Activated T-cell treated with anti-CD3 and anti-CD28 coated beads for 48 hours (primary cell): ENCODE data around the gene ATP1A3.
A peak's percentile ranks its signal among the peaks of the same experiment; 100 is the strongest.
"Not testable (repeated sequence)": the region's sequence is repeated elsewhere in the genome, so short reads cannot be mapped to it uniquely, and the experiment has no call there.

Source experiments
- DNase-seq: peaks from one replicate; pipeline ENCODE4 v3.0.0-alpha.2; 2020; ENCODE audit warnings: low read depth

The ATP1A3 gene

GRCh38 chr19:41945135-41945766, 48.8 kb downstream of the ATP1A3 start:
- DNase-seq = peak; percentile 81

- DNase-seq = no peak
Measured at GRCh38 chr19:41944336-41944735, 49.7 kb downstream of the ATP1A3 start.

GRCh38 chr19:41941410-41942202, 52.4 kb downstream of the ATP1A3 start:
- no peak for DNase-seq

- no peak for DNase-seq
Measured at GRCh38 chr19:41940731-41941409, 53.2 kb downstream of the ATP1A3 start.

GRCh38 chr19:41939861-41940730, 53.9 kb downstream of the ATP1A3 start:
- DNase-seq = no peak

GRCh38 chr19:41939209-41939608, 54.8 kb downstream of the ATP1A3 start:
- not testable (repeated sequence) for DNase-seq

GRCh38 chr19:41937525-41938468, 56.2 kb downstream of the ATP1A3 start:
- no peak for DNase-seq

- no peak for DNase-seq
Measured at GRCh38 chr19:41936961-41937360, 57.1 kb downstream of the ATP1A3 start.

GRCh38 chr19:41936416-41936850, 57.6 kb downstream of the ATP1A3 start:
- DNase-seq = no peak

GRCh38 chr19:41935760-41936415, 58.1 kb downstream of the ATP1A3 start:
- no peak for DNase-seq

- DNase-seq = peak; percentile 67
Measured at GRCh38 chr19:41934849-41935374, 59.1 kb downstream of the ATP1A3 start.

GRCh38 chr19:41933693-41934426, 60.2 kb downstream of the ATP1A3 start:
- no peak for DNase-seq

- no peak for DNase-seq
Measured at GRCh38 chr19:41932720-41933332, 61.2 kb downstream of the ATP1A3 start.

GRCh38 chr19:41932259-41932719, 61.7 kb downstream of the ATP1A3 start:
- DNase-seq = no peak

GRCh38 chr19:41930926-41931592, 63.0 kb downstream of the ATP1A3 start:
- no peak for DNase-seq

- no peak for DNase-seq
Measured at GRCh38 chr19:41930322-41930722, 63.7 kb downstream of the ATP1A3 start.

- DNase-seq = no peak
Measured at GRCh38 chr19:41929536-41930071, 64.4 kb downstream of the ATP1A3 start.
